Stimulated activated CD4-positive, alpha-beta T cell treated with anti-CD3 and anti-CD28 coated beads, TNF-alpha, amount 100 ng/mL, for 1 hour (primary cell): Measurements from ENCODE around the gene PAK1.

ENCODE experiments used
- DNase-seq, 3 donors: peaks; one replicate each; pipeline ENCODE4 v3.0.0-alpha.2; 2020; ENCODE audit warnings: low read depth in 3 of 3, low spot score in 1 of 3

Gene PAK1

DNA sequence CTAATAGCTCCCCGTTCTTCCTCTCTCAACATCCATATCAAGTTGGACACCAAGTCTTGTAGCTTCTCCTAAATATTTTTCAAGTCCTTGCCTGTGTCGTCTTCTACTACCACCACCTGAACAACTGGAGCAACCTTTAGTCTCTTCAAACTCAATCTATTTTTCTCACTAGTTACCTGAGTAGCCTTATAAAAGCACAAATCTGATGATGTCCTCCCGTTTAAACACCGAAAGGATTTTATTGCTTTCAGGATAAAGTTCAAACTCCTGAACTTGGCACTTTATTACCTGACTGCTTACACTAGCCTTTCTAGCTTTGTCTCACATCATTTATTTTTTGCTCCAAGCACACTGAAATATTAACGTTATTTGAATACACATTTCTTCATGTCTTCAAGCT, 1.3 kb upstream of the PAK1 start:
- DNase-seq, result no peak

DNA sequence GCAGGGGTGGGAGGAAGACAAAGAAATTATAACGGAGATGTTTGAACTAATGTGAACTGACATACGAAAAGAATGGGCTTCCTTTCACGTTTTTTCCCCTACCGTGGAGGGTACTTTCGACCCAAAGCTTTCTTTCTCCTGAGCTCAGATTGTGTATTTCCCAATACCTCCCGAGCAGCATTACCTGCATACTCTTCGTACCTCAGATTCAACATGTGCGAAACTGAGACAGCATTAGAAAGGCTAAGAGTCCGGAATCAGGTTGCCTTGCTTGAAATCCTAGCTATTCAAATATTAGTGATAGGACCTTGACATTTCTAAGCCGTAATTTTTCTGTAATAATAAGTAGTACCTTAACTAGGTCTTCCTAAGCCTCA, 778 bp upstream of the PAK1 start:
- no peak for DNase-seq

DNA sequence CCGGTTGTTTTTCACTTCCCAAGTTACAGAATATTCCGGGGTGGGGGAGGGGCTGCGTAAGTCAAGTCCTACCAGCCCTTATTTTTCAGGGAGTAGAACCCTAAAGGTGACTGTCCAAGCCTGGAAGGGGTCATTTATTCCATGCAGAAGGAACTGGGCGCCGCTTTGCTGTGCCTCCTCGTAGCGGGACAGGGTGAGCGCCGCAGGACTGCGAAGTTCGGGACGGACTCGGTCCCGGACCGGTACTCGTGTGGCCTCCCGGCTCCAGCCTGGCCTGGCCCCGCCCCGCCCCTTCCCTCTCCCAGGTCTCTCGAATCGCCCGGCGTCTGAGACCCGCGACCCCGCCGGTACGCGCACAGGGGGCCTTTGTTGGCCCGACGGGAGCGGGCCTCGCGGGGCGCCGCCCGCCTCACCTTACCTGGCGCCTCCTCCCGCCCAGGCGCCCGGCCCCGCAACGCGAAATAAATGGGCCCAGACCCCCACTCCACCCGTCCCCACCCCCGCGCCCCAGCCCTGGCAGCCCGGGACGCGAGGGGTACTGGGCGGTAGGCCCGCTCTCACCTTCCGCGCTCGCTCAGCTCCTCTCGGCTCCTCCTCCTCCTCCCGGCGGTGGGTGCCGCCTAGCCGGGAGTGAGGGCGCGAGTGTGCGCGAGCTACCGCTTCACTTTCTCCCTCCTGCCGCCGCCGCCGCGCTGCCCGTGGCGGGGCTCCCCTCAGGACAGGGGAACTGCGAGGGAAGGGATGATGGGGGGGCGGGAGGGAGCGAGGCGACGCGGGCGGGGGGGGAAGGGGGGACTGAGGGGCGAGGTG, 698 bp downstream of the PAK1 start:
- peak in 2 of 3 donors; percentile 11 to 33 for DNase-seq

DNA sequence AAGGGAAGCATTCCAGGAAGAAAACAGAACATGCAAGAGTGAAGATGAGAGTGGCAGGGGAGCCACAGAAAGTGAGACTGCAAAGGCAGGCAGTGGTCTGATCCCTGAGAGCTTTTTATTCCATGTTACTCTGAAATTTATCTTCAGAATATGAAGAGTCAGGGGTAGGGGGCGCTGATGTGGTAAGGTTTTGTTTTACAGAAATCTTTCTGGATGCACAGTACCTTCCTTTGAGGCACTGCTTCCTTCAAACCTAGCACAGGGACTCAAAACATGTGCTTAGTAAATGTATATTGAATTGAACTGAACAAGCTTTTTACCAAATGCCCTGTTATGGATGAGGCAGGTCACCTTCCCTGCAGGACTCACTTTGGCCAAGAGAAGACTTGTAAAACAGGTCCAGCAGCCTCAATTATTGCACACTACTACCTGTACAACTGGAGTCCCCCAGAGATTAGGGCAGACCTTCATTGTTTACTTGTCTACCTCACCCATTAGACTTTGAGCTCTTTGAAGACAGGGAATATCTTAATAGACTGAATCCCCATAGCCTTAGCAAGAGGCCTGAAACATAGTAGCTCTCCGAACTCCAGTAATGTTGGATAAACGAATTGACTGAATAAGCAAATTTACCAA, 2.2 kb downstream of the PAK1 start:
- no peak for DNase-seq

DNA sequence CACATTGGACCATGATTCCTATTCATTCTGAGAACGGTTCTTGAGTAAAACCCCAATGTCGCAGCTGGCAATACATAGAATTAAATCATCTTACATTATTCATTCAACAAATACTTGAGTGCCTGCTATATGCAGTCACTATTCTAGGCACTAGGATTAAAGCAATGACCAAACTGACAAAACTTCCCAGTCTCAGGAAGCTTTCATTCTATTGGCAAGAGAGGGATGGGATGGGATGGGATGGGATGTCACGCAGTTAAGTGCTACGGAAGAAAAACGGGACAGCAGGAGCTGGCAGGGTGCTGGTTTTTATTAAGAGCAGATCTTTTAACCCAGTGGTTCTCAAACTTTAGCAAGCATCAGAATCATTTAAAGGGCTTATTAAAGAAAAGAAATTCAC, 2.9 kb downstream of the PAK1 start:
- DNase-seq, result no peak

DNA sequence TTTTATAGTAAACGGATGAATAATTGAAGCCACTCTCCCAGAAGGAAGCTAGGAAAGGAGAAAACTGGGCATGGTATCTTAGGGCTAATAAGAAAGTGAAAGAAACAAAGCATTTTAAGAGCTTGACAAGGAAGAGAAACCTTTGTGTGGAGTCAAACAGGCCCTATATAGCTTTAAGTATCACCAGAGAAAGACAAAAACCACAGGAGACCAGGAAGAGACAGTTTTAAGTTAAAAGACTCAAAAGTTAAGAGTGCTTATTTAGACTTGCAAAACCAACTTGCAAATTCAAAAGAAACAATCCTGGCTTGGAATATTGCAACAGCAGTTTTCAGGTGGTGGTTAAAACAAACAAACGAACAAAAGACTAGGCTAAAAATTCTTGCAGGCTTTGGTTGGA, 3.4 kb downstream of the PAK1 start:
- no peak for DNase-seq

DNA sequence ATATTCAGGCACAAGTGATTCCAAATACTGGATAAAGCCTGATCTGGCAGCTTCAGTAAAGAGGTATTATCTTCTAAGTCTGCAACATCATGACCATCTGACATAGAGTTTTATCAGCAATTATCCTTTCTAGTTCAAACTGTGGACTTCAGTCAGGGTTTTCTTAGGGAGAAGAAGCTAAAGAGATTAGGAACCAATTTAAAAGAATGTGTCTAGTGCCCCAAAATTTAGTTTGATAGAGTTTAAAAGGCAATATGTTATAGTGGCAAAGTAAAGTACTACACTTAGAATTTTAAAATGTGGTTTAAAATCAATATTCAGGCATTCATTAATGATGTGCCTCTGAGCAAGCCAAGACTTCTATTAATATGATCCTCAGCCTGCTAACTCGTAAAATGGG, 5.4 kb downstream of the PAK1 start:
- DNase-seq, result no peak

DNA sequence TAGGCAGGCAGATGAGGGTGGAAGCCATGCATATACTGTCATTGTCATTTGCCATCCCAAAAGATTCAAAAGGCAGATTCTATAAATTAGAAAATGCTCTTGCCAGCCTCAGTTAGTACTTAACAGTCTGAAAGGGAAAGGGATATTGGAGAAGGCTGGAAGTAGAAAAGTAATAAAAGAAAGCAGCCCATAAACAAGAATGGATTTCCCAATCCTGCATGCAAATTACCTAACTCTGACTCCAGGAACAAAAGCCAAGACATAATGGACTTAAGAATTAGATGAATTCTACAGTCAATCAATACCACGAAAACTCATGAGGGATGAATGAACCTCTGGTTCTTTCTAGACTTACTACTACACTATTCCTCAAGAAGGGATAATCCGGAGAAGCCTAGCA, 5.9 kb downstream of the PAK1 start:
- DNase-seq, result no peak

DNA sequence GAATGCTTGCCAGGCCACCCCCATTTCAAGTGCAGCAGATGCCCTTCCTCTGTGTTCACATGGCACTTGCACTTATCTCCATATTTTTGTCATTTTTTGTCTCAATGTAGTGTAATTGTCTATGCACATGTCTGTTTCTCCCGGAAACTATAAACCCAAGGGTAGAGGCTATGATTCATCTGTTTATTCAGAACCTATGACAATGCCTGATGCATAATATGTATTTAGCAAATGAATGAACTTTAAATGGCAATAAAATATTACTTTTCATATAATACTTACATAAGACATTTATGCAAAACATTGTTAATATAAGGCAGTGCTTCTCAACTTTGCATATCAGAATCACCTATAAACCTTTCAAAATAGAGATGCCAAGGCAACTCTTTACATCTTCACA, 6.7 kb downstream of the PAK1 start:
- no peak for DNase-seq

DNA sequence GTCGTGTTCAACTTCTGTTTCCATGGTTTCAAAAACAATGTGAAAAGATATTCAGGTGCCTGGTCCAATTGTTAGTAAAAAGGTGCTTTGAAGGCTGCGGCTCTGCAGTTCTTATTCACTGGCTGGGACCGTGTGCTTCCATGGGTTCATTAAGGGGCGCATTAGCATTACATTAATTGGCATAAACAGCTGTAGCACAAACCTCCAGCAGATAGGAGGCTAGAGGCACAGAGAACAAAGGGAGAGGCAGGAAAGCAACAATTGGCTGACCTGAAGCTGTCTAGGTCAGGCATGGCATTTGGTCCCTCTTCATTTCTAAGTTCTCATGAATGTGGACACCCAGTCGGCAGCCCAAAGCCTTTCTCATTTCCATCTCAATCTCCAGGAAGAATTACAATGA, 16.6 kb downstream of the PAK1 start:
- no peak for DNase-seq

DNA sequence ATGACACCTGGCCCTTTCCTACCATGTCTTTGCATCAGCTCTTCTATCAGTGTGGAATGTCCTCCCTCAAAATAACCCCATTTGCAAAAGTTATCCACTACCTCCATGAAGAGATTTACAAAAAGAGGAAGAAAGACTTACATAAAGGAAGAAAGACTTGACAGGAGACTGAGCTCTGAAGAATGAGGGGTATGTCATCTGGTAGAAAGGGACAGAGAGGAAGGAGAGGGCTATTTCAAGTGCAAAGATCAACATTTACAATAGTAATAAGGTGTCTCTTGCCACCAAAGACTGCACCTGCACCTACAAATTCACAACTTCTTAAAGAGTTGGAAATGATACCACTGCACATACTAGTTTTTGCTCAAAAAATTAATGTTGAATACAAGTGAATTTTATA, 18.2 kb downstream of the PAK1 start:
- no peak for DNase-seq

DNA sequence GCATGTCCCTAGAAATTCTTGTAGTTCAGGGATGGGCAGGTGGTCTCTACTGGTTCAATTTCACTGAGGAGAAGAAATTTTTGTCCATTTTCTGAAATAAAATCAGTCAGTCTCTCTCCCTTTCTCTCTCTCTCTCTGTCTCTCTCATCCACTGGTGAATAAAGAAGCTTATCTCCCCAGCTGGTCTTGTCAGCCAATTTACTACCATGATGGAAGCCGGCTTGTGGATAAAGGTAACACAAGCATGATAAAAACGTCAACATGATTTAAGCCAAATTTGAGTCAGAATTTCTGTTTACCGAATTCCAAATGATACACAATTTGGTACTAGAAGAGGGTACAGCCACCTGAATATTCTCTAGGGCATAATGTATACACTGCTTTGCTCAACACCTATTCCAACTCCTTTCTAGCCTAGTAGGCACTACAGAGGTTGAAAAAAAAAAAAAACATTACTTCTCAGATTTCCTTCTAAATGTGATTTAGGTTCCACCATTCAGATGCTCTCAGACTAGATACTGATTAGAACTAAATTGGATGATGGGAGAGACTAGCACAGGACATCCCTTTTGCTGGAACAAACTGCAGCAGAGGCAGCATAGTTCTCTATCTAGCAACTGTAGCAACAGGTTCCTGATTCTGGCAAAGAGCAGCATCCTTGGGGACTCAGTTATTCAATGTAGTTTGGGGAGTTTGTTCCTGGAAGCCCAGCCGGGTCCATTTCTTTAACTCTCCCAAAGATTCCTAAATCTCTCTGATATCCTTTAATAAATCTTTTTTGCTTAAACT, 18.8 kb downstream of the PAK1 start:
- no peak for DNase-seq

DNA sequence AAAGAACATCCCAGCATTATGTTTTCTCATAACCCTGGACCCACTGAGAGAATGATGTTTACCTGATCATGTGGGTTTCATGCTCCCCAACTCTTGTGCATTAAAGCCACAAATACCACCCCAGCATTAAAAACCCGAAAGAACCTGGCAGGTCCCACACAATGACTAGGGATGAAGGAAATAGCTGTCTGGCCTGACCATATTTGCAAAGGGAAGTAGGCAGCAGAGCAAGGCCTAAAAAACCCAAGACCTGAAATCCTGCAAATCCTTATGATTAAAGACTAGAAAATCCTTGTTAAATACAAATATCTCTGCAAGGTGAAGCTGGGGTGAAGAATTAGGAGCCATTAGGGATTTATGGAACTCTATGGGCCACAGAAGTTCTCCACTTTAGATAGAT, 23.7 kb downstream of the PAK1 start:
- no peak for DNase-seq

DNA sequence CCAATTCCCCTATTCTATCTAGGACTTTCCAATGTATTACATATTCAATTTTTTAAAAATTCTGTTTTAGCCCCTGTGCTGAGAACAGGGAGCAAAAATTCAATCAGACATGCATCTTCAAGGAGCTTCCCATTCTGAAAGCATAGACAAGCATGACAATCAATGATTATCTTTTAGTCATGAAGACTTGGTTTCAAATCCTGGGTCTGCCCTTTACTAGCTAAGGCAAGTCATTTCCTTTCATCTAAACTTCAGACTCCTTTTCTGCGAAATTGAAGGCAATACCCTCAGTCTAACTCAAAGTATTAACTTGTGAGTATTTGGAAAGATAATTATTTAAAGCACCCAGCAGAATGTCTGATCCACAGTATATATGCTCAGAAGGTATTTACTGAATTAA, 24.1 kb downstream of the PAK1 start:
- no peak for DNase-seq

DNA sequence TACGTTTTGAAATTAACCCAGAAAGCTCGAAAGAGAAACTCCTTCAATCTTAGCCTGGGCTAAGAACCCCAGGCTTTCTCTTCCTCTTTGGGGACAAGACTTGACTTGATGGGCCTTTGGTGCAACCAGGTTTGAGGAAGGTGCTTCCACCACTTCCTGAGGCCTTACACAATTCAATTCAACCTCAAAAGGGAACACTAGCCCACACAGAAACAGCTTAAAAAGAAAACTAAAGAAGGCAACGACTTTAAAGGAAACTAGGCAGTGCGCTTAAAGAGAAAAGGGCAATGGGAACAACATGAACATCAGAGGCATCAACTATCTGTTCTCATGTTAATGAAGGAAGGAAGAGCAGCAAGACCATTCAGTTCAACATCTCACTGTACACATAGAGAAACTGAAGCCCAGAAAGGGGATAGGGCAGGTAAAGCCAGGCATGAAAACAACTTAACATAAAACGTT, 24.8 kb downstream of the PAK1 start:
- DNase-seq, result no peak

DNA sequence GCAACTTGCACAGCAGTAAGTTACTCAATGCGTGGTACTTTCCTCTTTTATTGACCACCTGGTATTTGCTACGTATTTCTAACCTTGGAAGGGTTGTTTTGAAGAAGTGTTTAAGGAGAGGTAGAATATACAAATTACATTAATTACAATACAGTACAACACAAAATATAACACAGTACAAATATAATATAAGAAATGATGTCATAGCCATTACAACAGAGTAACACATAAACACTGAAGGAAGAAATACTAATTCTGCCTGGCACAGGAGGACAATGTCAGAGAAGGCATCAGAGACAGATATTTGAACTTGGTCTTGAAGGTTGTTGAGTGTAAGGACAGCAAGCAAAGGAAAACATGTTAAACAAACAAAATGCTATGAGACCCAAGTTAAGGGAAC, 25.6 kb downstream of the PAK1 start:
- DNase-seq, result no peak

DNA sequence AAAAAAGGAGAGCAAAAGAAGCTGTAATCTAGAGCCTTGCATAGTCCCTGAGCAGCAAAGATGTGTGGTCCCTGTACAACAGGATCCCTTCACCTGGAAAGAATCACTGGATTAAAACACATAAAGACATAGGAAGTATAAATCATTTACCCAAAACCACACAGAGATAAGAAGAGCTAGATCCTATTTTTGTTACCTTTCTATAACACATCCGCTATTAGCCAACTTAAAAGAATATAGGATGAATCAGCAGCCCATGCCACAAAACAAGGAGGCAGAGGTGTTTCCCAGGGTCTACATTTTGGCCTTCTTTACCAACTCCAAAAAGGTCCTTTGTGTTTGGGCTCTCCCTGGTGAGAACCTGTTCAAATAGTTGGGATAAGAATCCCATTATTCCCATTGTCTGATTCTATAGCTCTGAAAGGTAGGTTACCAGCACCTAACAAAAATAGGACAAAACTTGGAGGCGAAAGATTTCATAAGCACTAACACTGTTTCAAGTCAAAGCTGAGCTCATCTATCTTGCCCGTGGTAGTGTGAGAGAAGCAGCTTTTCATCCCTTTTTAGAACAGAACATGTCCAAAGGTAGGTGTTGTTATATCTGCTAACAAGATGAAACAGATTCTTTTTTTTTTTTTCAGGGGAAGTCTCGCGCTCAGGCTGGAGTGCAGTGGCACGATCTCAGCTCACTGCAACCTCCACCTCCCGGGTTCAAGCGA, 26.8 kb downstream of the PAK1 start:
- DNase-seq, result no peak

DNA sequence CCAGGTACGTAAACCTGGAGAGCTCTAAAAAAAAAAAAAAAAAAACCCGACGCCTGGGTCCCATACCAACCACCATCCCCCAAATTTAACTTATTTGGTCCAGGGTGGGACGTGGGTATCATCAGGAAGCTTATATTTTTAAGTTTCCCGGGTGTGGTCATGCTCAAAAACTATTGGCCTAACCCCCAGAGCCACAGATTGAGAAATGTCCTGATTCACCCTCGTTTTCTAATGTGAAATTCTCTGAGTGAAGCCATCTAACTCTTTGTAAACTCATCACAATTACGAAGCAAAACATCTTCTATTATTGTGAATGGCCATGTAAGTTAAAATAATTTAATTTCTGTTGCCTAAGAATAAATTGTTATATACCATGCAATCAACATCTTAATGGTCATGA, 29.6 kb downstream of the PAK1 start:
- DNase-seq, result no peak

DNA sequence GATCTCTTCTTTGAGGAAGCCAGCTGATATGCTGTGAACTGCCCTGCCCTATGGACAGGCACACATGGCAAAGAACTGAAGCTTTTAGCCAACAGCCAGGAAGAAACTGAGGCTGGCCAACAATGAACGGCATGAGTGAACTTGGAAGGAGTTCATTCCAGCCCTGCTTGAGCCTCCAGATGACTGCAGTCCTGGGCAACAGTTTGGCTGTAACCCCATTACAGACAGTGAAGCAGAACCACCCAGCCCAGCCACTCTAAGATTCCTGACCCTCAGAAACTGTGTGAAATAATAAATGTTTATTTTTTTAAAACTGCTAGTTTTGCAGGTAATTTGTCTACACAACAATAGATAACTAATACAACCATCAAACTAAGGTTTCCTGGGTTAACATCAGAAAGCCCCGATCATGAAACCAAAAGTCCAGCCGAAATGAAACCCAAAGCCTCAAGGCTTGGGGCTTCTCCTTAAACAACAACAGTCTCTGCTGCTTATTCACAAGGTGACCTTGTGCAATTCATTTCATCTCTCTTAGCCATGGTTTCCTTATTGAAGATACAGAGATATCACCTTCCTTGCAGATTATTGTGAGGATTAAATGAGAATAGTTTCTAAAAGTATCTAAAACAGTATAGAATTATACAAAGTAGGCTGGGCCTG, 31.4 kb downstream of the PAK1 start:
- no peak for DNase-seq

DNA sequence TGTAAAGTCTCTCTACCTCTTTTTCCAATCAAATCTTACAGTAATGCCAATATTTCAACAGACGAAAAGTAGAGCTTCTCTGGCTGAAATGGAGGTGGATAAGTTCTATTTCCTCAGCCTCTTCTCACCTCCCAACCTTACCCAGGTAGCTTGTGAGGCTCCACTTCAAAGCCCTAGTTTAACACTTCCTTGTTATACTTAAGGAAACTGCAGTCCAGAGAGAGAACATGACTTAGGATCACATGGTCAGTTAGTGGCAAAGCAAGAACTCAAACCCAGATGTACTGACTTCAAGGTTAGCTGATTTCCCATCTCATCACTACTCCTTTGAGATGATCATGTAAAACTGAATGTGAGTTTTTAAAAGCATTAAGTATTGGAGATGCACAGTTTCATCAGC, 32.5 kb downstream of the PAK1 start:
- no peak for DNase-seq

DNA sequence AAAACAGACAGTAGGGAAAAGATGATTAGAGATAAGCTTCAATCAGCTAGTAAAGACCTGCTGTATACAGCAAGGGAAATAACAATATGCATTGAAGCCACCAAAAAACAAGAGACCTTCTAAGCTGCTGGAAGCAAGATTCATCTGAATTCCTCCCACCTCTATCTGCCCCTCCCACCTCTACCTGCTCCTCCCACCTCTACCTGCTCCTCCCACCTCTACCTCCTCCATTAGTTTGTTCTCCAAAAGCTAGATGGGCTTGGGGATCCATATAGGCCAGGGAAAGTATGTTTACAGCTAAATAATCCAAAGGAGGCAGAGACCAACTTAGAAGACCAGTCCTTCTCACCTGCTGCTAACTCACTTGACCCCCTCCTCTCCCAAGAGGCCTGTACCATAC, 33.2 kb downstream of the PAK1 start:
- DNase-seq, result no peak
